Activated CD4-positive, alpha-beta T cell treated with anti-CD3 and anti-CD28 coated beads for 36 hours (primary cell): ENCODE results near the gene PRC1. TPM values are rescaled to one million over a fixed set of nuclear protein-coding genes. Genes with fewer than 3 reads are reported as not detected.

Source experiments
- ATAC-seq: fragments of 200-7000 bp; cut with Tn5 transposase; one replicate; pipeline ENCODE4 v1.10.0; 2021; ENCODE audit warnings: mild to moderate bottlenecking, moderate library complexity
- CTCF ChIA-PET: fragments of 350-600 bp; sonication (Branson Sonifier 250); formaldehyde crosslinking; loops from one replicate; lab custom pipeline; 2021; ENCODE audit warnings: antibody characterized with exemption; lab: Charles Lee
- POLR2A ChIA-PET: fragments of 350-600 bp; sonication (Branson Sonifier 250); formaldehyde crosslinking; loops from one replicate; lab custom pipeline; 2021; ENCODE audit warnings: antibody characterized with exemption, inconsistent platforms; lab: Charles Lee
- DNase-seq: peaks from one replicate; pipeline ENCODE4 v3.0.0-alpha.2; 2020
- H3K27ac Mint-ChIP-seq: one replicate; pipeline ENCODE4 v1.8.0; 2021; ENCODE audit warnings: mixed read lengths
- H3K27me3 Mint-ChIP-seq: one replicate; pipeline ENCODE4 v1.8.0; 2021; ENCODE audit warnings: mixed read lengths
- H3K36me3 Mint-ChIP-seq: one replicate; pipeline ENCODE4 v1.8.0; 2021; ENCODE audit warnings: low read depth, mixed read lengths
- H3K4me1 Mint-ChIP-seq: one replicate; pipeline ENCODE4 v1.8.0; 2021; ENCODE audit warnings: mixed read lengths
- H3K4me3 Mint-ChIP-seq: one replicate; pipeline ENCODE4 v1.8.0; 2021; ENCODE audit warnings: mild to moderate bottlenecking, moderate library complexity, mixed read lengths
- H3K9me3 Mint-ChIP-seq: one replicate; pipeline ENCODE4 v1.8.0; 2021; ENCODE audit warnings: low read depth, mixed read lengths
- intact Hi-C, 2 experiments: fragments of 100-400 bp; cut with DNase I in 1 of 2; cut with micrococcal nuclease in 1 of 2; formaldehyde crosslinking; loops; one replicate each; pipeline versions ENCODE4 v1.14.2 to v1.15.1; 2022 to 2024; cut with DNase I, micrococcal nuclease
- total RNA-seq, 2 experiments: library from RNA; stranded (reverse); gene quantifications; one replicate each; pipeline ENCODE4 v1.2.3, GENCODE V29; 2021

PRC1 gene
- total RNA-seq, 2 experiments from 2014 or later, result 111 to 157 TPM

GRCh38 chr15:90968434-90968833, 25.9 kb downstream of the PRC1 start:
- Mint-ChIP-seq H3K27ac (no peak overlapping the region), H3K9me3 (no peaks in the 10 kb centered on the region), H3K27me3 (no peaks in the 10 kb centered on the region), H3K4me3 (no peak overlapping the region), H3K4me1 (no peaks in the 10 kb centered on the region), H3K36me3 (peaks cover 60% of the 10 kb centered on the region)
- intact Hi-C loops, result no loop called here
- no peak for DNase-seq
- ATAC-seq, result no peak
- POLR2A ChIA-PET, result no interaction called here
- CTCF ChIA-PET, result interaction anchor here (1.2 to 3.3 kb wide), 2 partner anchors 11 to 14 kb away, joined by 3 to 19 read pairs; partner anchors contain the start of gene RCCD1

DNA sequence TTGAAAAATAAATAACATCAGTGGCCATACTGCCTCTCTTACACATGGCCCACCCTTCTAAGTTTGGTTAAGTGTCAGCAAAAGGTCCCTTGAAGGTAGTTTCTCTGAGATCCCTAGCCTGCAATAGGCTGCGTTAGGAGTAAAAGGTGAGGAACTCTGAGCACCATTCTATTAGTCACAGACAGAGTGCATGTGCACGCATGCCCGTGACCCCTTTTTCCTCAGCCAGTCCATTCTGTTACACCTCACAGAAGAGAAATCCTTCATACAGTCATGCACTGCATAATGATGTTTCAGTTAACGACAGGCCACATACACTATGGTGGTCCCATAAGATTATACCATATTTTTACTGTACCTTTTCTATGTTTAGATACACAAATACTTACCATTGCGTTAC, 27.1 kb downstream of the PRC1 start:
- intact Hi-C loops, result no loop called here
- no peaks in the 10 kb centered on the region for H3K27me3 Mint-ChIP-seq
- H3K27ac Mint-ChIP-seq, result no peak overlapping the region
- no peaks in the 10 kb centered on the region for H3K9me3 Mint-ChIP-seq
- DNase-seq (no peak), ATAC-seq (no peak)
- H3K36me3 Mint-ChIP-seq, result peaks cover 64% of the 10 kb centered on the region
- H3K4me1 Mint-ChIP-seq, result no peaks in the 10 kb centered on the region
- ChIA-PET POLR2A (no interaction called here), CTCF (interaction anchor here (0.6 to 1.5 kb wide), 2 partner anchors 12 to 31 kb away, joined by 5 read pairs; no protein-coding TSS in a partner anchor)
- no peak overlapping the region for H3K4me3 Mint-ChIP-seq

GRCh38 chr15:90966262-90966661, 28.1 kb downstream of the PRC1 start:
- Mint-ChIP-seq H3K27ac (peak overlapping the region; percentile 70), H3K9me3 (no peaks in the 10 kb centered on the region), H3K27me3 (no peaks in the 10 kb centered on the region), H3K4me1 (no peaks in the 10 kb centered on the region), H3K36me3 (peaks cover 70% of the 10 kb centered on the region), H3K4me3 (no peak overlapping the region)
- DNase-seq (no peak), ATAC-seq (no peak)
- intact Hi-C loops, result no loop called here
- ChIA-PET POLR2A (no interaction called here), CTCF (interaction anchor here (0.5 to 1.5 kb wide), 4 partner anchors 13 to 840 kb away, joined by 3 to 5 read pairs (median 3); no protein-coding TSS in a partner anchor)

DNA sequence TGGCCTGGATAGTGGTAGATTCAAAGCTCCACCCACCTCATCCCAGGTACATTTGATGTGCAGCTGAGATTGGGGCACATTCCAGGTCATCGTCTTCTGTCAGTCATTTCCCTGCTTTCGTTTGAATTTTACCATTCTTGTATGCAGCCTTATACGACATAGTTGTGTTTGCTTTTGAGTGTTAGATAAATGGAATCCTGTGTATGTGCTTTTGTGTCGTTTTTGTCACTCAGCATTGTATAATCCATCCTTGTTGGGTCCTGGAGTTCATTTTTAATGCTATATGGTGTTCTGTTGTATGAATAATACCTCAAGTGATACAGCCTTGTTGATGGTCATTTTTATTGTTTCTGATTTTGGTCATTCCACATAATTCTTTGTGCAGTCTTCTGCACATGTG, 32.3 kb downstream of the PRC1 start:
- ChIA-PET CTCF (interaction anchor here (10.9 kb wide), 1 partner anchor 27 kb away, joined by 139 read pairs; the partner anchor contains the start of genes HDDC3 and UNC45A), POLR2A (no interaction called here)

DNA sequence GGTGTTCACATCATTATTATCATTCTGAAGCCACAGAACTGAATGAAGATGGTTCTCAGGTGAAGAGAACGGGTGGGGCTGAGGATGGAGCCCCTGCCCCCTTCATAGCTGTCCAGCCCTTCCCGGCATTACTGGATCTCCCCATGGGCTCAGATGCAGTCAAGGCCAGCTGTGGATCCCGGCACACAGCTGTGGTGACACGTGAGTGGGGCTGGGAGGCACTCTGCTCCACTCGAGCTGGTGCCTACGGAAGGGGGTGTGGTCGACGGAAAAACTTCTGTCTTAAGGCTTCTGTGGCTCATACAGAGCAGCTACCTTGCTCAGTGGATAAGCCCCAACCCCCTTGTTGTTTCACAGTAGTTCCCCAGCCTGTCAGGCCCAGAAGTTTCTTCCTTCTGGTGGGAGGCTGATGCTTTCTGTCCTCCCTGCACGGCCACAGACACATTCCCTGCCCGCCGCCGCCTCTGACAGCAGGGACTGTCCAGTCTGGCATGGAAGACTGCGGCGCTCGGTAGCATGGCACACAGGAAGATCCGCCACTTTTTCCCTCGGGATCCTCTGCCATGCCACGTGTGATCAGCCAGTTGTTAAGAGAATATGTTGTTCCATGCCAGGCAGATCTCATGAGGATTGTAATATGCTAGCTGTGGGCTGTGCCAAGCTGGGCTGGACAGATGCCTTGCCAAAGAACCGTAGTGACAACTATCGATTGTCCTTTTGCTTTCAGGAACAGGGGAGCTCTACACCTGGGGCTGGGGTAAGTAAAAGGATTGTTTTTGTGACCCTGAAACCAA, 33.8 kb downstream of the PRC1 start:
- DNase-seq (no peak), ATAC-seq (no peak)
- no peaks in the 10 kb centered on the region for H3K9me3 Mint-ChIP-seq
- CTCF ChIA-PET, result interaction anchor here (0.5 to 10.9 kb wide), 6 partner anchors 11 to 71 kb away, joined by 3 to 139 read pairs (median 3); partner anchors contain the start of genes HDDC3, PRC1 and UNC45A
- no peak overlapping the region for H3K4me3 Mint-ChIP-seq
- peaks cover 50% of the 10 kb centered on the region for H3K36me3 Mint-ChIP-seq
- no peak overlapping the region for H3K27ac Mint-ChIP-seq
- H3K27me3 Mint-ChIP-seq, result no peaks in the 10 kb centered on the region
- peaks cover 8% of the 10 kb centered on the region for H3K4me1 Mint-ChIP-seq
- intact Hi-C loops, result no loop called here
- POLR2A ChIA-PET, result interaction anchor here (0.7 kb wide), 1 partner anchor 28 kb away, joined by 3 read pairs; the partner anchor contains the start of gene HDDC3

More for the DNA sequence above, 32.3 kb downstream of the PRC1 start:
- H3K4me1 Mint-ChIP-seq, result peaks cover 4% of the 10 kb centered on the region
- H3K27ac Mint-ChIP-seq, result no peak overlapping the region
- intact Hi-C loops, result no loop called here
- no peaks in the 10 kb centered on the region for H3K9me3 Mint-ChIP-seq
- DNase-seq (no peak), ATAC-seq (no peak)
- no peak overlapping the region for H3K4me3 Mint-ChIP-seq
- no peaks in the 10 kb centered on the region for H3K27me3 Mint-ChIP-seq
- peaks cover 57% of the 10 kb centered on the region for H3K36me3 Mint-ChIP-seq

- Mint-ChIP-seq H3K36me3 (peaks cover 47% of the 10 kb centered on the region), H3K9me3 (no peaks in the 10 kb centered on the region), H3K4me3 (no peak overlapping the region), H3K27ac (no peak overlapping the region), H3K4me1 (peaks cover 8% of the 10 kb centered on the region), H3K27me3 (no peaks in the 10 kb centered on the region)
- POLR2A ChIA-PET, result interaction anchor here (0.7 kb wide), 1 partner anchor 28 kb away, joined by 3 read pairs; the partner anchor contains the start of gene HDDC3
- intact Hi-C loops, result loop anchor here in 1 of 2 experiments (5.0 kb wide), 3 partner anchors 32 to 312 kb away; partner anchors contain the start of gene PRC1
- CTCF ChIA-PET, result interaction anchor here (0.5 to 10.9 kb wide), 9 partner anchors 9 to 699 kb away, joined by 3 to 139 read pairs (median 4); partner anchors contain the start of genes HDDC3, PRC1 and UNC45A
- ATAC-seq (no peak), DNase-seq (no peak)
Observed at GRCh38 chr15:90959894-90960293, 34.4 kb downstream of the PRC1 start.

DNA sequence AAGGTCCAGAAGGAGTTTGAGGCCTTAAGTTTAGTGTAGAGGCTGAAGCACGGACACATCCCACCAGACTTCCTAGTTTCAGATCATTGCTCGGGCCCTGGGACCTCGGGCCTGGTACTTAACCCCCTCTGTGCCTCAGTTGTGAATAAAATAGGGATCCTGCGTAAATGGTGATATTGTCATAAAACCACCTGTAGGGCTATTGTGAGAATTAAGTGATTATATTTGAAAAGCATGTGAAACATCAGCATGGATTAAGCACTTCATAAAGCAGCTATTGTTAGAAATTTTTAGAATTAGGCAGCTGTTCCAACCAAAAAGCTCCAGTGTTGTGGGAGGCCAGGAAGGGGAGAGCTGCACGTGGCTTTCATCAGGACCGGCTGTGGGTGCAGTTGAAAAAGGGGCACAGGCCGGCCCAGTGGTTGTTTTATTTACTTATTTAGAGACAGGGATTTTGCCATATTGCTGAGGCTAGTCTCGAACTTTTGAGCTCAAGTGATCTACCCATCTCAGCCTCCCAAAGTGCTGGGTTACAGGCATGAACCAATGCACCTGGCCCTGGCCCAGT, 35.2 kb downstream of the PRC1 start:
- H3K9me3 Mint-ChIP-seq, result no peaks in the 10 kb centered on the region
- H3K27ac Mint-ChIP-seq, result no peak overlapping the region
- peaks cover 45% of the 10 kb centered on the region for H3K36me3 Mint-ChIP-seq
- H3K4me1 Mint-ChIP-seq, result peaks cover 11% of the 10 kb centered on the region
- no peak overlapping the region for H3K4me3 Mint-ChIP-seq
- ChIA-PET POLR2A (no interaction called here), CTCF (interaction anchor here (0.5 to 10.9 kb wide), 9 partner anchors 10 to 913 kb away, joined by 3 to 139 read pairs (median 4); partner anchors contain the start of genes HDDC3 and UNC45A)
- no peak for DNase-seq
- intact Hi-C loops, result loop anchor here in 1 of 2 experiments (5.0 kb wide), 3 partner anchors 33 to 313 kb away; partner anchors contain the start of gene PRC1
- ATAC-seq, result no peak
- H3K27me3 Mint-ChIP-seq, result no peaks in the 10 kb centered on the region

GRCh38 chr15:90957791-90958190, 36.5 kb downstream of the PRC1 start:
- Mint-ChIP-seq H3K27me3 (no peaks in the 10 kb centered on the region), H3K36me3 (peaks cover 40% of the 10 kb centered on the region), H3K27ac (no peak overlapping the region), H3K9me3 (no peaks in the 10 kb centered on the region), H3K4me3 (peak overlapping the region; percentile 56), H3K4me1 (peaks cover 13% of the 10 kb centered on the region)
- CTCF ChIA-PET, result interaction anchor here (0.6 to 10.9 kb wide), 14 partner anchors 11 to 310 kb away, joined by 3 to 139 read pairs (median 5); partner anchors contain the start of genes HDDC3 and UNC45A
- intact Hi-C loops, result loop anchor here in 1 of 2 experiments (5.0 kb wide), 3 partner anchors 35 to 315 kb away; partner anchors contain the start of gene PRC1
- ATAC-seq, result no peak
- DNase-seq, result no peak
- POLR2A ChIA-PET, result interaction anchor here (0.5 to 1.6 kb wide), 4 partner anchors 23 to 54 kb away, joined by 3 to 4 read pairs (median 4); partner anchors contain the start of gene UNC45A

GRCh38 chr15:90957031-90957790, 37.1 kb downstream of the PRC1 start:
- ATAC-seq, result no peak
- H3K9me3 Mint-ChIP-seq, result no peaks in the 10 kb centered on the region
- no peaks in the 10 kb centered on the region for H3K27me3 Mint-ChIP-seq
- H3K4me3 Mint-ChIP-seq, result peak overlapping the region; percentile 84
- intact Hi-C loops, result loop anchor here in 1 of 2 experiments (5.0 kb wide), 3 partner anchors 35 to 315 kb away; partner anchors contain the start of gene PRC1
- CTCF ChIA-PET, result interaction anchor here (0.7 to 10.9 kb wide), 18 partner anchors 12 to 315 kb away, joined by 3 to 139 read pairs (median 6); partner anchors contain the start of genes BLM, HDDC3 and UNC45A
- DNase-seq, result no peak
- POLR2A ChIA-PET, result interaction anchor here (0.5 to 1.8 kb wide), 7 partner anchors 22 to 53 kb away, joined by 3 to 6 read pairs (median 4); partner anchors contain the start of genes PRC1 and UNC45A
- H3K27ac Mint-ChIP-seq, result no peak overlapping the region
- peaks cover 39% of the 10 kb centered on the region for H3K36me3 Mint-ChIP-seq
- peaks cover 13% of the 10 kb centered on the region for H3K4me1 Mint-ChIP-seq
